ENCODE measurements around the gene SRRM3. TPM values are rescaled to one million over a fixed set of nuclear protein-coding genes. Genes with fewer than 3 reads are reported as not detected.

The SRRM3 gene
- total RNA-seq, 2 donors from 2014 or later: 1.6 to 4.3 TPM

DNA sequence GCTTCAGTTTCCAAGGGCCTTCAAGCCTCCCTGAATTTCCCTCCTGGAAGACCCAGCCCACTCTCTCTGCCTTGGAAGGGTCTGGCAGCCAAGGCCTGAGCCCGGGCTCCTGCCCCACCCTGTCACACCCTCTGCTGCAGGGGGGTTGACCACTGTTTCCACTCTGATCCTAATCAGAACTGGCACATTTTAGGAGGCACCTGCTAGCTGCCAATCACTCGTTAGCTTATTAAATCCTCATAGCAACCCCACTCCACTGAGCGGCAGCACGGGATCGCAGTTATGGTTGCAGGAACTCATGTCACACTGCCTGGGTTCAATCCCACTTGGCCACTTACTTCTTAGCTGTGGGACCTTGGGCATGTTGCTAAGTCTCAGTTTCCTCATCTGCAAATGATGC, 113.7 kb downstream of the SRRM3 start:
- Histone ChIP-seq H3K36me3 (no peaks in the 10 kb centered on the region), H3K27me3 (replicated peaks; ENCODE audit: insufficient read depth) (no peaks in the 10 kb centered on the region), H3K27ac (no peak overlapping the region), H3K4me3 (no peak overlapping the region), H3K4me1 (ENCODE audit: control insufficient read depth in 1 of 2, low read depth in 2 of 2) (peaks cover 3 to 28% of the 10 kb centered on the region in 2 donors), H3K9me3 (no peaks in the 10 kb centered on the region)
- DNase-seq (ENCODE audit: low spot score) (no peak), ATAC-seq (ENCODE audit: insufficient number of reproducible peaks, low FRiP score, low read depth) (no peak)
- TF ChIP-seq CTCF (IDR thresholded peaks at IDR 0.05): no peak

DNA sequence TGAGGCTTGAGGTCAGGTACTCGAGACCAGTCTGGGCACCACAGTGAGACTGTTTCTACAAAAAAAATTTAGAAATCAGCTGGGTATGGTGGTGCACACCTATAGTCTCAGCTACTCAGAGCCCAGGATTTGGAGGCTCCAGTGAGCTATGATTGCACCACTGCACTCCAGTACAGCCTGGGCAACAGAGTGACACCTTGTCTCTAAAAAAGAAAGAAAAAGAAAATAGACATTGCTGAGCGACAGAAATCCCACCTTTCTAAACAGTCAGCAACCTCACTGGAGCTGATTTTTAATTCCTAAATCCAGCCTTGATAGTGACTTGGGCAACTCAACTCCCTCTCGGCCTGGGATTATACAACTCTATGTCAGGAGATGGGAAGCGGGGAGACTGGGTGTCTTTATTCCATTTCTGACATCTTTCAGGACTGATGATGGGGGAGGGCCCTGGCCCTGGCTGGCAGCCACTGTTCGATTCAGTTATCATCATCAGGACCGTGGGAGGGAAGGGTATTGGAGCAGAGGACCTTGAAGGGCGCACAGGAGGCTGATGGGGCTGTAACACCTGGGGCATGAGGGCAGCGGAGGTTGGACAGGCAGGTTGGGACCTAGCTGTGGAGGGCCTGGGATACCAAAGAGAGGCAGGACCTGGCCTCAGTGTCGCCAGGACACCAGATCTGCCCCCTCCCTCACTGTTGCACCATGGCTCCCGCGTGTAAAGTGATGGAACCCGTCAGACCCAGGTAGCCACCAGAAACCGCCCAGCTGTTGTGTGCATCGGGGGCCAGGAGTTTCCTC, 115.5 kb downstream of the SRRM3 start:
- ATAC-seq (ENCODE audit: insufficient number of reproducible peaks, low FRiP score, low read depth): no peak
- H3K36me3 ChIP-seq: no peaks in the 10 kb centered on the region
- H3K27me3 ChIP-seq (replicated peaks; ENCODE audit: insufficient read depth): no peaks in the 10 kb centered on the region
- no peak for DNase-seq (ENCODE audit: low spot score)
- peak overlapping the region; percentile 92 for H3K4me3 ChIP-seq
- H3K27ac ChIP-seq: peak overlapping the region; percentile 96 to 99
- no peaks in the 10 kb centered on the region for H3K9me3 ChIP-seq
- no peak for TF ChIP-seq CTCF (IDR thresholded peaks at IDR 0.05)
- H3K4me1 ChIP-seq (ENCODE audit: control insufficient read depth in 1 of 2, low read depth in 2 of 2): peaks cover 6 to 38% of the 10 kb centered on the region in 2 donors

DNA sequence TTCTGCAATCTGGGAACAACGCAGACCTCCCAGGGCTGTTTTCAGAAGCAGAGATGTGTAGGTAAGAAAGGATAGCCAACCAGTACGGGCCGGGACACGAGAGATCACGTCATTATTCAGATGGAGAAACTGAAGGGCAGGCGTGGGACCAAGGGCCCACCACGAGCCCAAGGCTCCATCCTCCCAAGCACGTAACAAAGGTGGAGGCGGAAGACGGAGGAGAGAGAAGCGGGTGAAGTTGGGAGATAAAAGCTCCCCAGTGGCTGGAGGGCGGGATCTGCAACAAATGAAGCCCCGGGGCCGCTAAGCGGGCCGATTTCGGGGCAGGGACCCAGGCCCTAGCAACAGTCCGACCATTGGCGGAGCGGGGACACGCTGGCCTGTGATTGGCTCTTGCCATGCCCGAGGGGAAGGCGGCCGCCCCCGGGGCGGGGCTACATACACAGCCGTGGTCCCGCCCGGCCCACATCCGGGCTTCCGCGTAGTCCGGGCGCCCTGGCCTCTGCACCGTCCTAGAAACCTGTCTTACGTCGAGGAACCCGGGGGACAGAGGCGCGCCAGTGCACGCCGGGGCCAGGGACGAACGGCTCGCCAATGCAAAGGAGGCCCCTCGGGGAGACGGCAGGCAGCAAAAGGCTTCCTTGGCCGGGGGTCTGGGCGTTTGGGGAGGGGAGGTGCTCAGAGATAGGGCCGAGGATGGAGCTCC, 116.2 kb downstream of the SRRM3 start:
- peak overlapping the region; percentile 96 to 99 for H3K27ac ChIP-seq
- peak; percentile 83 for DNase-seq (ENCODE audit: low spot score)
- TF ChIP-seq CTCF (IDR thresholded peaks at IDR 0.05): no peak

GRCh38 chr7:76318488-76319353, 117.0 kb downstream of the SRRM3 start:
- no peaks in the 10 kb centered on the region for H3K9me3 ChIP-seq
- peaks cover 17 to 52% of the 10 kb centered on the region in 2 donors for H3K4me1 ChIP-seq (ENCODE audit: control insufficient read depth in 1 of 2, low read depth in 2 of 2)
- no peaks in the 10 kb centered on the region for H3K27me3 ChIP-seq (replicated peaks; ENCODE audit: insufficient read depth)
- TF ChIP-seq CTCF (IDR thresholded peaks at IDR 0.05): peak; percentile 47
- no peaks in the 10 kb centered on the region for H3K36me3 ChIP-seq
- H3K4me3 ChIP-seq: peak overlapping the region; percentile 92
- H3K27ac ChIP-seq: peak overlapping the region; percentile 96 to 99
- DNase-seq (ENCODE audit: low spot score): no peak
- peak; percentile 28 for ATAC-seq (ENCODE audit: insufficient number of reproducible peaks, low FRiP score, low read depth)

More for the DNA sequence above, 116.2 kb downstream of the SRRM3 start:
- Histone ChIP-seq H3K36me3 (no peaks in the 10 kb centered on the region), H3K9me3 (no peaks in the 10 kb centered on the region), H3K4me1 (ENCODE audit: control insufficient read depth in 1 of 2, low read depth in 2 of 2) (peaks cover 10 to 44% of the 10 kb centered on the region in 2 donors), H3K27me3 (replicated peaks; ENCODE audit: insufficient read depth) (no peaks in the 10 kb centered on the region), H3K4me3 (peak overlapping the region; percentile 92)
- ATAC-seq (ENCODE audit: insufficient number of reproducible peaks, low FRiP score, low read depth): peak; percentile 79

Measured in thoracic aorta (tissue), 2 donors.